Neuronal stem cell (in vitro differentiated cells): Measurements from ENCODE around the gene C19orf67.
"Not testable (repeated sequence)": the region's sequence is repeated elsewhere in the genome, so short reads cannot be mapped to it uniquely, and the experiment has no call there.

ENCODE experiments used
- DNase-seq: peaks from one replicate; pipeline ENCODE4 v3.0.0-alpha.2; 2013; ENCODE audit warnings: low spot score
- H2AFZ ChIP-seq: one replicate; pipeline ENCODE4 v1.6.1; 2013; ENCODE audit warnings: mild to moderate bottlenecking, low read length, inconsistent platforms
- H2AK5ac ChIP-seq: 2 replicates; pipeline ENCODE4 v1.6.1; 2013; ENCODE audit warnings: low read depth, mild to moderate bottlenecking, inconsistent platforms, low read length, moderate library complexity, mixed read lengths
- H2BK120ac ChIP-seq: 2 replicates; pipeline ENCODE4 v1.6.1; 2013; ENCODE audit warnings: low read depth, mild to moderate bottlenecking, inconsistent platforms, low read length, moderate library complexity, mixed read lengths
- H2BK12ac ChIP-seq: one replicate; pipeline ENCODE4 v1.6.1; 2013; ENCODE audit warnings: low read length, inconsistent platforms
- H2BK15ac ChIP-seq: 2 replicates; pipeline ENCODE4 v1.6.1; 2013; ENCODE audit warnings: mild to moderate bottlenecking, low read length, inconsistent platforms, mixed read lengths
- H2BK5ac ChIP-seq: one replicate; pipeline ENCODE4 v1.6.1; 2013; ENCODE audit warnings: inconsistent platforms, mild to moderate bottlenecking, low read length, moderate library complexity
- H3K14ac ChIP-seq: one replicate; pipeline ENCODE4 v1.6.1; 2013; ENCODE audit warnings: low read length, inconsistent platforms
- H3K18ac ChIP-seq: 2 replicates; pipeline ENCODE4 v1.6.1; 2013; ENCODE audit warnings: low read length, inconsistent platforms
- H3K23ac ChIP-seq: 2 replicates; pipeline ENCODE4 v1.6.1; 2013; ENCODE audit warnings: low read depth, mild to moderate bottlenecking, mixed read lengths, low read length, inconsistent platforms; ENCODE audit not compliant: poor library complexity
- H3K27ac ChIP-seq: replicated peaks from 3 replicates; pipeline ENCODE4 v1.5.1; 2013; ENCODE audit warnings: low read length, inconsistent platforms
- H3K27me3 ChIP-seq, 3 experiments: 2 replicates each; pipeline ENCODE4 v1.6.1; 2013; ENCODE audit warnings: low read length in 3 of 3, mild to moderate bottlenecking in 2 of 3, inconsistent platforms in 1 of 3, low read depth in 1 of 3, mixed read lengths in 1 of 3, moderate library complexity in 1 of 3; ENCODE audit not compliant: control insufficient read depth in 3 of 3, insufficient read depth in 3 of 3
- H3K36me3 ChIP-seq, 2 donors: replicated peaks in 1 of 2; 2 replicates each; pipeline ENCODE4 v1.6.1; 2013; ENCODE audit warnings: low read length in 2 of 2; ENCODE audit not compliant: control insufficient read depth in 2 of 2, insufficient read depth in 2 of 2
- H3K4ac ChIP-seq: 2 replicates; pipeline ENCODE4 v1.6.1; 2013; ENCODE audit warnings: inconsistent platforms, mild to moderate bottlenecking, low read length, moderate library complexity
- H3K4me1 ChIP-seq, 2 donors: 1 replicate in 1 of 2; 2 replicates in 1 of 2; pipeline ENCODE4 v1.6.1; 2013; ENCODE audit warnings: low read length in 2 of 2, low read depth in 1 of 2; ENCODE audit not compliant: control insufficient read depth in 2 of 2, insufficient read depth in 1 of 2
- H3K4me2 ChIP-seq: one replicate; pipeline ENCODE4 v1.6.1; 2013; ENCODE audit warnings: mild to moderate bottlenecking, low read length, inconsistent platforms; ENCODE audit not compliant: insufficient read depth, poor library complexity, severe bottlenecking
- H3K4me3 ChIP-seq, 2 donors: 2 replicates each; pipeline ENCODE4 v1.5.1; 2013; ENCODE audit warnings: low read length in 2 of 2, mild to moderate bottlenecking in 2 of 2, inconsistent platforms in 1 of 2, moderate library complexity in 1 of 2
- H3K79me1 ChIP-seq: one replicate; pipeline ENCODE4 v1.6.1; 2013; ENCODE audit warnings: low read depth, mild to moderate bottlenecking, inconsistent platforms, low read length, moderate library complexity
- H3K9ac ChIP-seq: one replicate; pipeline ENCODE4 v1.6.1; 2013; ENCODE audit warnings: mild to moderate bottlenecking, low read depth, low read length, inconsistent platforms; ENCODE audit not compliant: poor library complexity
- H3K9me3 ChIP-seq, 2 donors: replicated peaks in 1 of 2; 2 replicates each; pipeline versions ENCODE3 to v1.6.1; 2013; ENCODE audit warnings: low read length in 2 of 2, mild to moderate bottlenecking in 2 of 2, inconsistent platforms in 1 of 2, low read depth in 1 of 2, mixed read lengths in 1 of 2, moderate library complexity in 1 of 2; ENCODE audit not compliant: control insufficient read depth in 2 of 2, insufficient read depth in 1 of 2
- H4K8ac ChIP-seq: one replicate; pipeline ENCODE4 v1.6.1; 2013; ENCODE audit warnings: low read depth, mild to moderate bottlenecking, inconsistent platforms, low read length, moderate library complexity
- H4K91ac ChIP-seq: one replicate; pipeline ENCODE4 v1.6.1; 2013; ENCODE audit warnings: low read length, low read depth, mild to moderate bottlenecking, inconsistent platforms; ENCODE audit not compliant: poor library complexity
- WGBS, 2 donors: extraction: QIAGEN DNeasy Blood & Tissue Kit; methylation state at CpG; one replicate each; pipeline ENCODE4 v1.1.7; 2013; ENCODE audit warnings: missing lambda C conversion rate in 2 of 2, mixed read lengths in 1 of 2; ENCODE audit not compliant: insufficient read length in 2 of 2, insufficient replicate concordance in 1 of 2; ENCODE audit errors: extremely low coverage in 2 of 2; 5-methylcytosine and 5-hydroxymethylcytosine counted together

Gene C19orf67

DNA sequence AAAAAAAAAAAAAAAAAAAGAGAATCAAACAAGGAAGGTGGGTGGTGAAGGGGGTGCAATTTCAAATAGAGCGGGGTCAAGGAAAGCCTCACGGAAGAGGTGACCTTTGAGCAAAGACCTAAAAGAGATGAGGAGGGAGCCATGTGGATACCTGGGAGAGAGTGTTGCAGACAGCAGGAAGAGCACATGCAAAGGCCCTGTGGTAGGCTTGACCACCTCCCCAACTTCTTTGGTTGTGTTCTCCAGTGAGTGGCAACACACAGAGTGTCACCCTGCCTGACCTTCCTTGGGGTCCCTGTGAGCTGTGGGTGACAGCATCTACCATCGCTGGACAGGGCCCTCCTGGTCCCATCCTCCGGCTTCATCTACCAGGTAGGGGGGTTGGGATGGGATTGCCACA, 35.1 kb downstream of the C19orf67 start:
- no peak overlapping the region for H2BK15ac ChIP-seq
- H3K4ac ChIP-seq = no peak overlapping the region
- no peak overlapping the region for H3K9ac ChIP-seq
- WGBS, 2 donors = no CpG with 5 or more reads among the region's 4 CpGs
- no peak for DNase-seq
- no peak overlapping the region for H3K23ac ChIP-seq
- no peak overlapping the region for H3K27ac ChIP-seq
- no peak overlapping the region for H2BK12ac ChIP-seq
- H3K4me3 ChIP-seq = no peak overlapping the region
- H3K4me2 ChIP-seq = no peak overlapping the region
- H2AFZ ChIP-seq = no peak overlapping the region
- no peaks in the 10 kb centered on the region for H3K79me1 ChIP-seq
- no peak overlapping the region for H2BK5ac ChIP-seq
- H3K18ac ChIP-seq = no peak overlapping the region
- no peak overlapping the region for H4K8ac ChIP-seq
- no peak overlapping the region for H4K91ac ChIP-seq
- no peaks in the 10 kb centered on the region for H3K27me3 ChIP-seq
- H2BK120ac ChIP-seq = no peak overlapping the region
- H3K36me3 ChIP-seq = peaks cover 2 to 3% of the 10 kb centered on the region in 2 donors
- no peak overlapping the region for H3K14ac ChIP-seq
- H3K4me1 ChIP-seq = no peaks in the 10 kb centered on the region
- peaks cover 3 to 4% of the 10 kb centered on the region in 2 donors for H3K9me3 ChIP-seq
- H2AK5ac ChIP-seq = no peak overlapping the region

DNA sequence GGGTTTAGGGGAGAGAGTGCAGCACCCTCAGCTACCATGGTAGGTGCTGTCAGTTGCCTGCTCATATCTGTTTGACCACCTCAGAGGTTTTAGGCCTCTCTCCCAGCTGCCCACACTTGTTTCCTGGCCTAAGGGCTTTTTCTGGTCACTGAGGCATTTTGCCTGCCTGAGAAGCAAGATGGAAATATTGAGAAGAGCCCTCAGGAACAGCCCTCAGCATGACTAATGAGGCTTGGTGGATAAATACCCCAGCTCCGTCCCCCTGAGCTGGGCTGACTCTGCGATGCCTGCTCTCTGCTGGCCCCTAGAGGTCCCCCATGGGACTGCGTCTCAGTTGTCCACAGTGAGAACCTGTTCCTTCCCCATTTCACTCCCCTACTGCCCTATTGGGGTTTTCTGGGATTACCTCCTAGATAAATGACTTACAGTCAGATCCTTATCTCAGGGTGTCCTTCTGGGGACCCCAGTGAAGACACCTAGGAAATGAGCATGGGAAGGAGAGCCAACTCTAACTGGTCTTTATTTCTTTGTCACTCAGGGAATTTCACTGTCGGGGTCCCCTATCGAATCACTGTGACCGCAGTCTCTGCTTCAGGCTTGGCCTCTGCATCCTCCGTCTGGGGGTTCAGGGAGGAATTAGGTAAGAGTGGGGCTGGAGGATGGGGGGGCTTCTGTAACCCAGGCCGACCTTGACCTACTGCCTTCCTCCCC, 37.0 kb downstream of the C19orf67 start:
- peaks cover 2 to 3% of the 10 kb centered on the region in 2 donors for H3K36me3 ChIP-seq
- no peak overlapping the region for H2BK12ac ChIP-seq
- H3K4me3 ChIP-seq = no peak overlapping the region
- H2AFZ ChIP-seq = no peak overlapping the region
- H4K91ac ChIP-seq = no peak overlapping the region
- no peak overlapping the region for H2BK5ac ChIP-seq
- no peak overlapping the region for H3K18ac ChIP-seq
- H2BK120ac ChIP-seq = no peak overlapping the region
- DNase-seq = peak; percentile 30
- H3K9me3 ChIP-seq = peaks cover 3 to 4% of the 10 kb centered on the region in 2 donors
- H4K8ac ChIP-seq = no peak overlapping the region
- H3K79me1 ChIP-seq = no peaks in the 10 kb centered on the region
- H3K14ac ChIP-seq = no peak overlapping the region
- H2BK15ac ChIP-seq = no peak overlapping the region
- H2AK5ac ChIP-seq = no peak overlapping the region
- no peaks in the 10 kb centered on the region for H3K27me3 ChIP-seq
- no peak overlapping the region for H3K4ac ChIP-seq
- no CpG with 5 or more reads among the region's 8 CpGs for WGBS, 2 donors
- H3K27ac ChIP-seq = no peak overlapping the region
- no peaks in the 10 kb centered on the region for H3K4me1 ChIP-seq
- no peak overlapping the region for H3K23ac ChIP-seq
- no peak overlapping the region for H3K4me2 ChIP-seq
- H3K9ac ChIP-seq = no peak overlapping the region

DNA sequence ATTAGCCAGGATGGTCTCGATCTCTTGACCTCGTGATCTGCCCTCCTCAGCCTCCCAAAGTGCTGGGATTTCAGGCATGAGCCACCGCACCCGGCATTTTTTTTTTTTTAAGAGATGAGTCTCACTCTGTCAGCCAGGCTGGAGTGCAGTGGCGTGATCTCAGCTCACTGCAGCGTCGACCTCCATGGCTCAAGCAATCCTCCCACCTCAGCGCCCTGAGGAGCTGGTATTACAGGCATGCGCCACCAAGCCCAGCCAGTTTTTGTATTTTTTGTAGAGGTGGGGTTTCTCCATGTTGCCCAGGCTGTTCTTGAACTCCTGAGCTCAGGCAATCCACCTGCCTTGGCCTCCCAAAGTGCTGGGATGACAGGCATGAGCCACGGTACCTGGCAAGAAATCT, 37.7 kb downstream of the C19orf67 start:
- not testable (repeated sequence) for DNase-seq, H2BK5ac ChIP-seq, H4K91ac ChIP-seq, H3K4me2 ChIP-seq, H3K23ac ChIP-seq, H3K4me1 ChIP-seq, H3K4me3 ChIP-seq, H3K36me3 ChIP-seq, H4K8ac ChIP-seq, H3K9ac ChIP-seq, H3K9me3 ChIP-seq, H2BK120ac ChIP-seq, H3K18ac ChIP-seq, H3K27me3 ChIP-seq, H3K14ac ChIP-seq, H2AFZ ChIP-seq, H2AK5ac ChIP-seq, H3K79me1 ChIP-seq, H2BK12ac ChIP-seq, H3K27ac ChIP-seq, H3K4ac ChIP-seq, H2BK15ac ChIP-seq
- WGBS, 2 donors = no CpG with 5 or more reads among the region's 10 CpGs

GRCh38 chr19:14042659-14043608, 42.6 kb downstream of the C19orf67 start:
- not testable (repeated sequence) for H2BK12ac ChIP-seq, H3K4me1 ChIP-seq, H3K9ac ChIP-seq, H2BK5ac ChIP-seq, H2BK120ac ChIP-seq, H3K27ac ChIP-seq, H3K79me1 ChIP-seq, H2AK5ac ChIP-seq, H4K8ac ChIP-seq, H3K27me3 ChIP-seq, H2BK15ac ChIP-seq, H3K23ac ChIP-seq, H3K14ac ChIP-seq, H3K4ac ChIP-seq, H3K4me3 ChIP-seq, H3K9me3 ChIP-seq, H4K91ac ChIP-seq, H3K36me3 ChIP-seq, H3K4me2 ChIP-seq
- Histone ChIP-seq H3K18ac (peak overlapping the region; percentile 1), H2AFZ (peak overlapping the region; percentile 53)
- DNase-seq = peak; percentile 64
- no CpG with 5 or more reads among the region's 19 CpGs for WGBS, 2 donors
